ENCODE data around the gene GANC. TPM values are rescaled to one million over a fixed set of nuclear protein-coding genes. Genes with fewer than 3 reads are reported as not detected.

GANC gene
- total RNA-seq, 4 donors from 2014 or later: 36.6 to 143 (median 54.8) TPM

- Histone ChIP-seq H3K27ac (no peak overlapping the region), H3K4me3 (no peak overlapping the region), H3K4me1 (no peaks in the 10 kb centered on the region), H3K36me3 (peaks cover 0 to 48% (median 4%) of the 10 kb centered on the region in 4 donors), H3K27me3 (no peaks in the 10 kb centered on the region), H3K9me3 (no peaks in the 10 kb centered on the region)
- TF ChIP-seq CTCF (IDR thresholded peaks at IDR 0.05) (no peak), POLR2A (IDR thresholded peaks at IDR 0.05) (no peak), EP300 (IDR thresholded peaks at IDR 0.05; ENCODE audit: low read depth) (no peak), POLR2AphosphoS5 (IDR thresholded peaks at IDR 0.05) (no peak)
- intact Hi-C loops (cut with DNase I; ENCODE audit: low total_unique reads) (no loop called here), in situ Hi-C loops (cut with MboI; ENCODE audit: low pct_ligation_motif_present in 1 of 4, low pct_unique_long_range_greater_than_20kb in 1 of 4, low sequenced_read_pairs in 3 of 4) (no loop called here)
- no peak for DNase-seq
- 74 to 76% methylated on average over 5 of the region's 5 CpGs for WGBS, 2 donors (ENCODE audit: low coverage in 1 of 2)
Measured at GRCh38 chr15:42344763-42345162, 71.8 kb downstream of the GANC start.

GRCh38 chr15:42345504-42345903 is 72.5 kb downstream of the GANC start:
- 89 to 95% methylated on average over 3 of the region's 3 CpGs for WGBS, 2 donors (ENCODE audit: low coverage in 1 of 2)
- Histone ChIP-seq H3K4me1 (no peaks in the 10 kb centered on the region), H3K27ac (no peak overlapping the region), H3K36me3 (peaks cover 0 to 48% (median 4%) of the 10 kb centered on the region in 4 donors), H3K9me3 (no peaks in the 10 kb centered on the region), H3K4me3 (no peak overlapping the region), H3K27me3 (no peaks in the 10 kb centered on the region)
- in situ Hi-C loops (cut with MboI; ENCODE audit: low pct_ligation_motif_present in 1 of 4, low pct_unique_long_range_greater_than_20kb in 1 of 4, low sequenced_read_pairs in 3 of 4): no loop called here
- intact Hi-C loops (cut with DNase I; ENCODE audit: low total_unique reads): no loop called here
- DNase-seq: no peak
- TF ChIP-seq POLR2AphosphoS5 (IDR thresholded peaks at IDR 0.05): no peak
- no peak for TF ChIP-seq CTCF (IDR thresholded peaks at IDR 0.05)
- TF ChIP-seq EP300 (IDR thresholded peaks at IDR 0.05; ENCODE audit: low read depth): no peak
- no peak for TF ChIP-seq POLR2A (IDR thresholded peaks at IDR 0.05)

GRCh38 chr15:42348083-42348482 is 75.1 kb downstream of the GANC start:
- H3K27me3 ChIP-seq: no peaks in the 10 kb centered on the region
- TF ChIP-seq EP300 (IDR thresholded peaks at IDR 0.05; ENCODE audit: low read depth): no peak
- TF ChIP-seq CTCF (IDR thresholded peaks at IDR 0.05): no peak
- no peak for TF ChIP-seq POLR2A (IDR thresholded peaks at IDR 0.05)
- 91 to 94% methylated on average over 4 to 5 of the region's 5 CpGs for WGBS, 2 donors (ENCODE audit: low coverage in 1 of 2)
- no peak for DNase-seq
- H3K4me3 ChIP-seq: no peak overlapping the region
- in situ Hi-C loops (cut with MboI; ENCODE audit: low pct_ligation_motif_present in 1 of 4, low pct_unique_long_range_greater_than_20kb in 1 of 4, low sequenced_read_pairs in 3 of 4) (no loop called here), intact Hi-C loops (cut with DNase I; ENCODE audit: low total_unique reads) (no loop called here)
- no peaks in the 10 kb centered on the region for H3K9me3 ChIP-seq
- H3K27ac ChIP-seq: no peak overlapping the region
- no peaks in the 10 kb centered on the region for H3K4me1 ChIP-seq
- peaks cover 0 to 66% (median 8%) of the 10 kb centered on the region in 4 donors for H3K36me3 ChIP-seq

GRCh38 chr15:42349186-42349585 is 76.2 kb downstream of the GANC start:
- no peak for DNase-seq
- in situ Hi-C loops (cut with MboI; ENCODE audit: low pct_ligation_motif_present in 1 of 4, low pct_unique_long_range_greater_than_20kb in 1 of 4, low sequenced_read_pairs in 3 of 4): no loop called here
- WGBS, 2 donors (ENCODE audit: low coverage in 1 of 2): 84 to 100% methylated on average over 1 to 2 of the region's 2 CpGs
- no peaks in the 10 kb centered on the region for H3K4me1 ChIP-seq
- no peaks in the 10 kb centered on the region for H3K27me3 ChIP-seq
- H3K36me3 ChIP-seq: peaks cover 0 to 60% (median 5%) of the 10 kb centered on the region in 4 donors
- intact Hi-C loops (cut with DNase I; ENCODE audit: low total_unique reads): no loop called here
- TF ChIP-seq POLR2A (IDR thresholded peaks at IDR 0.05): no peak
- no peak for TF ChIP-seq CTCF (IDR thresholded peaks at IDR 0.05)
- TF ChIP-seq POLR2AphosphoS5 (IDR thresholded peaks at IDR 0.05): no peak
- no peak for TF ChIP-seq EP300 (IDR thresholded peaks at IDR 0.05; ENCODE audit: low read depth)
- H3K9me3 ChIP-seq: no peaks in the 10 kb centered on the region
- H3K27ac ChIP-seq: no peak overlapping the region
- H3K4me3 ChIP-seq: no peak overlapping the region
